Glutamatergic neuron (in vitro differentiated cells): Measurements from ENCODE around the gene FOXO3. TPM values are rescaled to one million over a fixed set of nuclear protein-coding genes. Genes with fewer than 3 reads are reported as not detected.

Experiments
- DNase-seq: peaks from one replicate; pipeline ENCODE4 v3.0.0; 2022
- H3K27ac Mint-ChIP-seq: one replicate; pipeline ENCODE4 v1.8.0; 2020; ENCODE audit warnings: mild to moderate bottlenecking, mixed read lengths, inconsistent platforms; ENCODE audit not compliant: unreplicated experiment
- H3K27me3 Mint-ChIP-seq: one replicate; pipeline ENCODE4 v1.8.0; 2020; ENCODE audit warnings: mild to moderate bottlenecking, moderate library complexity, mixed read lengths, inconsistent platforms; ENCODE audit not compliant: unreplicated experiment
- H3K36me3 Mint-ChIP-seq: one replicate; pipeline ENCODE4 v1.8.0; 2020; ENCODE audit warnings: mild to moderate bottlenecking, mixed read lengths, inconsistent platforms; ENCODE audit not compliant: unreplicated experiment
- H3K4me1 Mint-ChIP-seq: one replicate; pipeline ENCODE4 v1.8.0; 2020; ENCODE audit warnings: mild to moderate bottlenecking, low read depth, mixed read lengths, inconsistent platforms; ENCODE audit not compliant: unreplicated experiment
- H3K4me3 Mint-ChIP-seq: one replicate; pipeline ENCODE4 v1.8.0; 2020; ENCODE audit warnings: mild to moderate bottlenecking, mixed read lengths, inconsistent platforms; ENCODE audit not compliant: unreplicated experiment
- H3K9me3 Mint-ChIP-seq: one replicate; pipeline ENCODE4 v1.8.0; 2020; ENCODE audit warnings: mild to moderate bottlenecking, moderate library complexity, mixed read lengths, inconsistent platforms; ENCODE audit not compliant: unreplicated experiment
- total RNA-seq: library from RNA; stranded (reverse); fragmentation: NEBNext Ultra II Directional; extraction: Animal tissue kit (Norgen Biotek cat#: 25700); gene quantifications from one replicate; pipeline ENCODE4 v1.2.1, GENCODE V29; 2021; ENCODE audit not compliant: unreplicated experiment
- TF ChIP-seq, protein P1 (sequence below): fragments of 200-600 bp; sonication (generic); IDR thresholded peaks from one replicate; pipeline ENCODE4 v1.5.0; 2021; ENCODE audit not compliant: partially characterized antibody, unreplicated experiment

The FOXO3 gene
- total RNA-seq, 1 donor from 2014 or later = 30.3 TPM

DNA sequence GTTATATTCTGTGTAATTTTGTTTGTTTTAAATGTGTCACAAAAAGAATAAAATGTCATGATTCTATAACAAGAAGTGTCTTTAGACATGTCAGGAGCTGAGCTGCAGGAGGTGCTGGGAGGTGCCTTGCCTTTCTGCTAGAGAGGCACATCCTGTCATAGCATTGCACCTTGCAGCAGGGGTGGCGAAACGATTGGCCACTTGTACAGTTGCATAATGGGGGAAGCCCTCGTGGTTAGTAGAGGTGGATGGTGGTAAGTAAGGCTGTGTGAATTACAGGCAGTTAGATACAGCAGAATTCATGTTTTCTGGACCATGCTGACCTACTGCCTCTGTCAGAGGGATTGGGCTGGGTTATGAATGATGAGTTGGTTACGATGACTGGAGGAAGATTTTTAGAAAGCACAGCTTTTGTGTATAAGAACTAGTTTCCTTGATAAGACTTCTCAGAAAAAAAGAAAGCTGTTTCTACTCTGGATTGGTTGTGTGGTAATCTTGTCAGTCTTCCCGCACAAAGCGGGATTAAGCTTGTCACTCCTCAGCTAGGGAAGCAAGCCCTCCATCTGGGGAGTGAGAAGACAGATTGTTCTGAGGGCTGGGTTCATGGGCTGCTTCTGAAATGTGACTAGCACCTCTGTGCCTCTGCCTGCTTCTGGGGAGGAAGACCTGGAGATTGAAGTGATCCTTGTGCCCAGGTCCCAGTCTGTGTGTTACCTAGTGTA is 74.9 kb downstream of the FOXO3 start:
- TF ChIP-seq, protein P1, sequence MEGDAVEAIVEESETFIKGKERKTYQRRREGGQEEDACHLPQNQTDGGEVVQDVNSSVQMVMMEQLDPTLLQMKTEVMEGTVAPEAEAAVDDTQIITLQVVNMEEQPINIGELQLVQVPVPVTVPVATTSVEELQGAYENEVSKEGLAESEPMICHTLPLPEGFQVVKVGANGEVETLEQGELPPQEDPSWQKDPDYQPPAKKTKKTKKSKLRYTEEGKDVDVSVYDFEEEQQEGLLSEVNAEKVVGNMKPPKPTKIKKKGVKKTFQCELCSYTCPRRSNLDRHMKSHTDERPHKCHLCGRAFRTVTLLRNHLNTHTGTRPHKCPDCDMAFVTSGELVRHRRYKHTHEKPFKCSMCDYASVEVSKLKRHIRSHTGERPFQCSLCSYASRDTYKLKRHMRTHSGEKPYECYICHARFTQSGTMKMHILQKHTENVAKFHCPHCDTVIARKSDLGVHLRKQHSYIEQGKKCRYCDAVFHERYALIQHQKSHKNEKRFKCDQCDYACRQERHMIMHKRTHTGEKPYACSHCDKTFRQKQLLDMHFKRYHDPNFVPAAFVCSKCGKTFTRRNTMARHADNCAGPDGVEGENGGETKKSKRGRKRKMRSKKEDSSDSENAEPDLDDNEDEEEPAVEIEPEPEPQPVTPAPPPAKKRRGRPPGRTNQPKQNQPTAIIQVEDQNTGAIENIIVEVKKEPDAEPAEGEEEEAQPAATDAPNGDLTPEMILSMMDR = no peak
- no peak for DNase-seq
- Mint-ChIP-seq H3K4me1 (peaks cover 9% of the 10 kb centered on the region), H3K4me3 (no peak overlapping the region), H3K36me3 (no peaks in the 10 kb centered on the region), H3K9me3 (peaks cover 2% of the 10 kb centered on the region), H3K27ac (no peak overlapping the region), H3K27me3 (peaks cover 5% of the 10 kb centered on the region)

DNA sequence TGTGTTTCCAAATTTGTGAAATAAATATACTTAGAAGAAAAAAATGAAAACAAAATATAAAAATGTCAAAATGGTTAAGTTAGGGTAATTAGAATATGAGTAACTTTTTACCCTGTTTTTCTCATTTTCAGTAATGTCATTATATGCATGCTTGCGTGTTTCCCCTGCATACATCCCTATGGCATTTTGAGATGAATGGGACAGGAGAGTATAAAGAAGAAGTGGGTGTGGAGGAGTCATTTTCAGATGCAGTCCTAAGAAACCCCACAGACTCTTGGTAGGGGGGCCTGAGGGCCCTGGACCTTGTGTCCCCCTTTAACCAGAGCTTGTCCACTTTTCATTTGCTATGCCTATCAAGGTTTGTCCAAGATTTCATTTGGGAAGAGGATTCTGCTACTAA is 77.2 kb downstream of the FOXO3 start:
- Mint-ChIP-seq H3K4me1 (peaks cover 9% of the 10 kb centered on the region), H3K27ac (no peak overlapping the region), H3K4me3 (no peak overlapping the region)

DNA sequence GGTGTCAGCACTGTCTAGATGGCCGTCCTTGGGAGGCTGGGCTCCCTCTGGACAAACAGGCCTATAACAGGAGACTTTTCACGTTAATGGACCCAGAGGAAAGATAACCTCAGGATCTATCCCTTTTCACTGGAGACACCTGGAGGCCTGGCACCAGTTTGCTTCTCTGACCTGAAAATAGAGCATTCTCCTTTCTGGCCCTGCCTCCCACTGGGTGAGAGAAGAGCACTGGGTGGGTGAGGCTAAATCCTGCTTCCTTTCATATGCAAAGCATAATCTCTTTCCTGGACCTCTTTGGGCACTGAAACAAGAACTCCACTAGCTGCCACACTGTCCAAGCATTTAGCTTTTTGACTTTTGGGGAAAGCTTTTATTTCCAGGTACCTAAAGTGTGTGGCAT is 78.3 kb downstream of the FOXO3 start:
- Mint-ChIP-seq H3K36me3 (no peaks in the 10 kb centered on the region), H3K27me3 (peaks cover 5% of the 10 kb centered on the region), H3K4me3 (no peak overlapping the region), H3K27ac (no peak overlapping the region), H3K4me1 (peaks cover 9% of the 10 kb centered on the region), H3K9me3 (peaks cover 2% of the 10 kb centered on the region)
- TF ChIP-seq, protein P1 = no peak
- no peak for DNase-seq

More for the DNA sequence above, 77.2 kb downstream of the FOXO3 start:
- peaks cover 5% of the 10 kb centered on the region for H3K27me3 Mint-ChIP-seq
- DNase-seq = no peak
- H3K36me3 Mint-ChIP-seq = no peaks in the 10 kb centered on the region
- TF ChIP-seq, protein P1 = no peak
- H3K9me3 Mint-ChIP-seq = peaks cover 2% of the 10 kb centered on the region

DNA sequence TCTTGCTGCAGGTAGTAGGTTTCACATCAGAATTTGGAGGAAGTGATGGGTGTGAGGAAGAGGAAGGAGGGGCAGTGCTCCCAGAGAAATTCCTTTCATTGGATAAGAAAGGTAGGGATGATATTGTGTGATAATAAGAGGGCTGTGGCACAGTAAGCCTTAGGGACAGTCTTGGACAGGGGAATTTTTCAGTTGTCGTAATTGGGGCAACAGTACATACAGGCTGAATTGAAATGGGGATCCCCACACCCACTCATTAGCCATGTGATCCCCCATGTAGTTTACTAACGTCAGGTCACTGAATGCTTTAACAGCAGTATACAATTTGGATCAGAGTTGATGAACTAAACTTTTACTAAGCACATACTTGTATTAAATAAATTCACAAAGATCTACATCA is 79.4 kb downstream of the FOXO3 start:
- Mint-ChIP-seq H3K36me3 (no peaks in the 10 kb centered on the region), H3K27me3 (peaks cover 5% of the 10 kb centered on the region), H3K9me3 (peaks cover 2% of the 10 kb centered on the region), H3K27ac (no peak overlapping the region), H3K4me1 (peaks cover 9% of the 10 kb centered on the region), H3K4me3 (no peak overlapping the region)
- TF ChIP-seq, protein P1 = no peak
- no peak for DNase-seq

DNA sequence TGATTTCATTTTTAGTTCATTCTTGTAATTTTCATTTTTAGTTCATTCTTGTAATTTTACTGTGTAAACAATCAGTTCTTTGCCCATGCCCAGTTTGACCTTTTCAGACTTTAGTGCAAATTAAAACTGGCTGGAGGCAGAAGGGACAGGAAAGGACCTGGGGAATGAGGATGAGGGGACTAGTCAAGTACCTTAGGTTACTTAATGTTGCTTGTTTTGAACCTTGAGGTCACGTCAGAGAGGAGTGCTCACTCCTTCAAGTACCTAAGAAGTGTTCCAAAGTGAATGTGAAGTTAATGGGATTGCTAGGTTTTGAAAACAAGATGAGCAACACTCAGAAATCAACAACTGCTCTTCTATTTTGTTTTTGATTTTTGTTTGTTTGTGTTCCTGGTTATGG is 82.5 kb downstream of the FOXO3 start:
- Mint-ChIP-seq H3K4me1 (peaks cover 3% of the 10 kb centered on the region), H3K4me3 (no peak overlapping the region), H3K27ac (no peak overlapping the region)

More for the DNA sequence above, 82.5 kb downstream of the FOXO3 start:
- Mint-ChIP-seq H3K9me3 (peaks cover 3% of the 10 kb centered on the region), H3K27me3 (peaks cover 3% of the 10 kb centered on the region), H3K36me3 (no peaks in the 10 kb centered on the region)
- no peak for DNase-seq
- TF ChIP-seq, protein P1 = no peak
